ENCODE data around the gene CLSTN2.

CLSTN2 gene

DNA sequence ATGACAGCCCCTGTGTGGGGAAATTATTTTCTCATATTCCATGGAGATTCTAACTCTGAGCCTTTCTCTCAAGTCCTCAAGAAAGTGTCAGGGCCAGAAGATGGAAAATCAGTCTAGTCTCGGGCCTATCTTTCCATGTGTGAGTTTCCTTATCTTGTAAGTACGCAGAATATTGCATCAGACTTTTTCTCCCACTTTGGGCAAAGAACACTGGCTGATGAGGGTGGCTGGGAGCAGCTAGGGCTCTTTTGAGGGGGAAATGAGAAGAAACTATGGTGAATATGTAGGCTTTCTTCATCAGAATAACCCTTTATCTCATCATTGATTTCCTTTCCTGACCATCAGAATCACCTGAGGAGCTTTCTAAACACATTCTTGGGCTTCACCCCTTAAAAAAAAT is 264.0 kb downstream of the CLSTN2 start:
- no peak for DNase-seq

DNA sequence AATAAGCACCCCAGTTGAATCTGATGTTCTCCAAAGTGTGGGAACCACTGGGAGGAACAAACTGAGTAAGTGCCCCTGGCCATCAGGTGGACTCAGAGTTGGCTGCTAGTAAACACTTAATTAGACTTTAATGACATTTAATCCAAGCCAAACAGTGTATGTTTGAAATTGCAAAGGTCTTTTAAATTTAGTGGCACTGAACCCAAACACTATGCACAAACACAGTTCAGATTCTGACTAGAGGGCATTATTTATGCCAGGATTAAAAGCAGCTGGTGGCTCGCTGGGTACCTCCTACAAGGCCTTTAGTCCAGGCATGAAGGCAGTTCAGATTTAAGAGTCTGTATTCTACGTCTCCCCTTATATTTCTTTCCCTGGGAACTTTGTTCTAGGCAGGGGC is 264.8 kb downstream of the CLSTN2 start:
- DNase-seq, result no peak

DNA sequence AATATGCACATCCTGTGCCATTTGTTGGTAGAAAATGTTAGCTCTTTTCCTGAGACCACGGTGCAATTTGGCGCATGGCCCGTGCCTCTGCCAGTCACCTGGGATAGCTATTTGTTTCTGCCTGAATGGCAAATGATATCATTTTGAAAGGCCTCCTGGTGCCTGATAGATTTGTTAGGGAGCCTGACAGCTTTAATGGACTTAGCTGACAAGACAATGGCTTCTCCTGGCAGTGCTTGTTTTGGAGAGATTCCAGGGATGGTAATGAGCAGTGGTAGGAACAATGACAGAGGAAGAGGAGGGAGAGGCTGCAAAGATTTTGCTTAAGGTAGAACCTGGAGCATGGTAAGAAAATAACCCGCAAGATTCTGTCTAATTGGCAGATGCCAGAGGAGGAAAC is 268.5 kb downstream of the CLSTN2 start:
- no peak for DNase-seq

DNA sequence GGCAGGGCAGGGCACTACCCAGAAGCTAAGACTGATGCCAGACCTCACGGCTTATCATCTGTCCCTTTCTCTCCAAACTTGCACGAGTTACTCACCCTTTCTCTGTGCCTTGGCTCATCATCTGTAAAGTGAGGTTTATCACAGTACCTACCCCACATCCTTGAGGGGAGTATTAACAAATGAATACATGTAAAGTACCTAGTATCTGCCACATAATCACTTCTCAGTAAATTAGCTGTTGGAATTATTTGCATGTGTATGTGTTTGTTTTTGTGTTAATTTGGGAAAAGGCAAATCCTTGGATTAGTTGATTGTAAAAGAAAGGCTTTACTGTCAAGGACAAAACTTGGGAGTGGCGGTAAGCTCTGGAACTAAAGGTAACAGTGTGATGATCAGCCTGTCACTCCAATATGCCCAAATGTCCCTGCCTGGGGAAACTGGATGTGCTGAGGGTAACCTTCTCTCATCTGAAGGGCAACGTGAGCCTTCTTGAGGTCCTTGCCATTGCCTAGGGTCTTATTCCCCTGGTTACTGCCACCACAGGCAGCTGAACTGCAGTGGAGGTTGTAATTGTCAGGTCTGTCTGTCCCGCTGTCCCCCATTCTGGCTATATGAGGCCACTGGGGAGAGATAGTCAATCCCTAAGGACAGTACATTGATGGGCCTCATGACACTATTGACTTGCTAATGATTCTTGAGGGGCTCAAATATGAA is 269.4 kb downstream of the CLSTN2 start:
- DNase-seq, result no peak

DNA sequence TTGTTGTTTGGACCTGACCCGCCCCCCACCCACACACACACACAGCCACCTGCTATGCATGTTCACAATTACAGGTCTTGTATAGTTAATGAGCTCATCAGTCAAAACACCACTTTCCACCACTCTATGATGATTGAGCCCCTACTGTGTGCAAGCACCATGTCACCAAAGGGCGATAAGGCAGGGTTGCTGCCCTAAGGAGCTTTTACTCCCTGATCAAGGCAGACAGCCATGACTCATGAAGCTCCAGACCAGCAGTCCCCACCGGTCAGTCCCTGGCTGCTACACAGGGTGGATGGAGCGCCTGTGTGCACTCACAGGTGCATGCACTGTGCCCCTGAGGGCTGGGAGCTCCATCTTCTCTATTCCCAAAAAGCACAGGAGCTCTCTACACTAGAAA is 270.6 kb downstream of the CLSTN2 start:
- no peak for DNase-seq

DNA sequence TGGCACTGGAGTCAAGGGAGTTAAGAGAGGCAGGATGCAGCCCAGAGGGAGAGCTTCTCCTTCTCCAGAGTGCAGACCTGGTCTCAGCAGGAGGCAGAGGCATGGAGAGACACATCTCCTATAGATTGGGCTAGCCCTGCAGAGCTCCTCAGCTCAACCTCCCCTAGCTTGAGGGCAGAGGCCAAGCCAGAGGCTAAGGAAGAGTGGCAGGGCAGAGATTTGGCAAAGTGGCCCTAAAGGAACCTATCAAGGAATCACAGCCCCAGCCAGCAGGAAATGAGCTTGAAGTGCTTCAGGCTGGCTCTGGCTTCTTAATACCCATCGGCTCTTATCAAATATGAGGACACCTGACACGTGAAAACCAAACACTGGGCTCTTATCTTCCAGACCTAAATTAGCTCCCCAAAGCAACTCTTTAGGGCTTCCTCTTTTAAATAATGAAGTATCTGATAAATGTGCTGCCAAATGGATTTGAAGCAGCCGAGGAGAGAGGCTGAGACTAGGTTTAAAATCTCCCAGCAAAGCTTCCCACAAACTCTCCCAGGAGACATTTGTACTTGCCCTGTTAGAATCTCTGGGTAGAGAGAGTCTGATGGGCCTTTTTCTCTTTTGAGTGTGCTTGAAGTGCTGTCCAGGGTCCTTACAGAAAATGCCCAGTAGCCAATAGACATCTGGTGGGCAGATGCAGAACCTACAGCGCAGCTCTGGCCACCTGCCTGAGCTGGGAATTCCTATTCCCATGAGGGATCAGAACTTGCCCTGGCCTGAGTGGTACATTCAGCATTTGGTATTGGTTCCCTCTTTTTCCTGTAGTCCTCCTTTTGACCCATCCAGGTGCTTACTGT is 271.4 kb downstream of the CLSTN2 start:
- peak; percentile 2 for DNase-seq

DNA sequence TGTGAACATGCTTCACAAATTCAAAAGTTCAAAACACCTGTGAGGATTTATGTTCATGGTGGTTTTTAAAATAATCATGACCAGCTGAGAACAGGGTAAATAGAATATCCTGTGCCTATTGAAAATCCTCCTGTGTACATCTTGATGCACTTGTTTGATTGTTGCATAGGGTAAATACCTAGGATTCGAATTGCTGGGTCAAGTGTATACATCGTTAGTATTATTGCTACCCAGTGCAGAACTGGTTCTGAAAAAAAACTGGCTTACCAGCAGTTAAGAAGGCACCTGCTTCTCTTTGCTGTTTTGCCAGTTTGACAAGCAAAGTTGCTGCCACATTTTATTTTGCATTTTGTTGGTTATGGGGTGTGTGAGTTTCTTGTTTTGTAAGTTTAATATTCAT is 272.6 kb downstream of the CLSTN2 start:
- no peak for DNase-seq

DNA sequence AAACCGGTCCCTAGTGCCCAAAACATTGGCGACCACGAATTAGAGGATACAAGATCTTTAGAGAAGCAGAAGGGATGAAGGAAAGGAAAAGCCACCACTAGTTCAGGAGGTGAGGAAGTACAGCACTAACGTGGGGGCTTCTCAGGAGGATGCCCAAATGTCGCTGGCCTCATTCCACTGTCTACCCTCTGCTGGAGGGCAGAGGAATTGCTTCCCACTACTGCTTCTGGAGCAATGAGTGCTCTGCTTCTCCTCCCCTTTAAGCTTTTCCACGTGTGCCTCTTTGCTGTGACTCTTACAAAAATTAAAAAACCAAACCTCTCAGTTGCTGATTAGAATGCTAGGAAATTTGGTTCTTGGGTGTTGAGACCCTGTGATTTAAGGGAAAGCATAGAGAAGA is 281.3 kb downstream of the CLSTN2 start:
- DNase-seq, result no peak

DNA sequence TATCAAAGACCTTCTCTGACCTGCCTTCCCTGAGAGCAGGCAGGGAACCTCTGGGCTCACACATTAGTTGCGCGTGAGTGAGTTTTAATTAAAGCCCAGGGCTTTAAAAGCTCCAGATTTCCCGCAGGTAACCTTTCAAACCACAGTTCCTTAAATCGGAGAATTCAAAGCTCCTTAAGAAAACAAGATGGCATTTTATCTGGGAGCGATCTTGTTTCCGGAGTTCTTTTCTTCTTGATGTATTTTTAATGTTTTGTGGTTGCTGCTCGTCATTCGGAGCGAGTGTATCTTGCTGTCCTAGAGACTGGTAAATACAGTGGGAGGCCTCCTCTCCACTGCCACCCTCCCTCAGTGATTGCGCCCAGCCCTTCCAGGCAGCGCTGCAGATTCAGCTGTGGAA is 284.3 kb downstream of the CLSTN2 start:
- DNase-seq, result no peak

DNA sequence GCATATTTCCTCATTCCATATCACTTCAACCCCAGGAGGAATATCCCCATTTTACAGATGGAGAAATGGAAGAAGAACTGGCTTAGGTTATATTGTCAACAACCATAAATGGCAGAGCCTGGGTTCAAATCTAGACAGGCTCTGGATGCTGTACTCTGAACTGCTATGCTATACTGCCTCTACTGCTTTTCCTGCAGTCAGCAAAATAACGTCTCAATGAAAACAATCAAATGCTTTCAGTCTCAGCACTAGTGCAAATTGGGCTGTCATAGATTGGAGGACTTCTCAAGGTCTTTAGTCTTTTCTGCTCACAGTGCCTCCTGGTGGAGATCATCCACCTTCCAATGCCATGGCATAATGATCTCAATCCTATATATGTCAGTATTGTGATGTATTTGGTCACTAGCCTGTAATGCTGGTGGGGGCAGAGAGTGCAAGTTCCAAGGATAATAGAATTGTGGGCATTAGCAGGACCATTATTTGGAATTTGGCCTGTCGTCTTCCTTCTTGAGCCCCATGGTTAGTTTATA is 285.0 kb downstream of the CLSTN2 start:
- no peak for DNase-seq

DNA sequence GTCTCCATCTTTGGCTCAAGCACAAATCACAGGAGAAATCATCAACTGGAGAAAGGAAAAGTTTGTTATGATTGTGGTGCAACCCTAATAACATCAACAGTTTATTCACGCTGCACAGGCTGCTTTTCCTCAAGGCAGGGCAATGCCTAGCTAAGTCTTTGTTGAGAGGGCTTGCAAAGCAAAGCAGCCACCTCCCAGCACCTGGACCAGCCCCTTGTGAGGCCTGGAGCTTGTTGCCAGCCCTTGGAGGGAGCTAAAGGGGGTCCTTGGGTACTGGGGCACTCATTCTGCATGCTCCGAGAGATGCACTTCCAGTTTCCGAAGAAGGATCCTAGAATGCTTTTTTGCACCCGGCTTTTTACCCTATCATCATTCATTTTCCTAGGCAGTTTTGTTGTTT is 288.2 kb downstream of the CLSTN2 start:
- no peak for DNase-seq

DNA sequence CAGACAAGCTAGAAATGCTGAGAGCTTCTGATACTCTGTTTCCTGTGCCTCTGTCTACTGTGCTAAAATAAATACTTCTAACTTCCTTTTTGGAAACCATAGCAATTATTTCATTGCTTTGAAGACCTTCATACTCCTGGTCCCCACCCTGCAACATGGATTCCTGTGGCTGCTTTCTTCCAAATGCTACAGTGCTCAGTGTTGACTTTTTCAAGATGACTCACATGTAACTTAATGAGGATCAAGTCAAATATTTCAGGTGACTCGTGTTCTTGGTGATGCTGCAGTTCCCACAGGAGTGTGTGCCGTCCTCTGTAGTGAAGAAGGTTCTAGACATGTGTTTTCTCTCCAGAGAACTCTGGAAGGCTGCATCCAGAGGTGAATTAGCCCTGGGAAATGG is 288.6 kb downstream of the CLSTN2 start:
- no peak for DNase-seq

DNA sequence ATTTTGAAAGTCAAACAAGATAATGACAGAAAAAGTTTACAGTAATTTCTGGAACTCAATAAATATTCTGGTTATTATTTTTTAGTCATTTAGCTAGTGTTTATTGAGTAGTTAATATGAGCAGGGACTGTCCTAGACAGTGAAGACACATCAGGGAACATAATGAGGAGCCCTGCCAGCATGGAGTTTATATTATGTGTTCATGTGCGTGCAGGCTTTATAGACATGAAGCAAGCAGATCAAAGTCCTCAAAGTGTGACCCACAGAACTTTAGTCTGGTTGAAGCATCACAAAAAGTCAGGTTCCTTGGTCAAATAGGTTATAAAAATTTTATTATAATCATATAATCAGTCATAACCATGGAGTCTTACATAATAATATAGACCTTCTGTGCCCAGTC is 289.3 kb downstream of the CLSTN2 start:
- no peak for DNase-seq

DNA sequence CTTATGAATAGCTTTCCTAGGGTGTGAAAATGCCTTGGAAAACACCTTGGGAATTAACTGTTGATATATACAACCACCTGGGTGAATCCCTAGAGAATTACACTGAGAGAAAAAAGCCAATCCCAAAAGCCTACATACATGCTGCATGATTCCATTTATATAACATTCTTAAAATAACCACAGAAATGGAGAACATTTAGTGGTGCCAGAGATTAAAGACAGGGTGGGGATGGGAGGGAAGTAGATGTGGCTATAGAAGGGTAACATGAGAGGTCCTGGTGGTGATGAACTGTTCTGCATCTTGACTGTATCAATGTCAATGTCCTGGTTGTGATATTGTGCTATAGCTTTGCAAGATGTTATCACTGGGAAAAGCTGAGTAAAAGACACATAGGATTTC is 291.0 kb downstream of the CLSTN2 start:
- DNase-seq, result no peak

DNA sequence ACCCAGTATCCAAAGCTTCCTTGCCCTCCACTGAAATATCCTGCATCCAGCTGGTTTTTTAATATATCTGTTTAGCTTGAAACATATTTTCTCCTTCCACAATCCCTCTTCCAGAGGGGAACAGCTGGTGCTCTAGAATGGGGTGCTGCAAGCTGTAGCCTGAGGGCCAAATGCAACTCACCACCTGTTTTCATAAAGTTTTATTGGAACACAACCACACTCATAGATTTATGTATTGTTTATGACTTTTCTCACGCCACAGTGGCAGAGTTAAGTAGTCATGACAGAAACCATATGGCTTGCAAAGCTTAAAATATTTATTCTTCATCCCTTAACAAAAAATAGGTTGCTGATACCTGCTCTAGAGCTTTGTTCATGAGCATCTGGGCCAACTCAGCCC is 298.7 kb downstream of the CLSTN2 start:
- DNase-seq, result no peak

DNA sequence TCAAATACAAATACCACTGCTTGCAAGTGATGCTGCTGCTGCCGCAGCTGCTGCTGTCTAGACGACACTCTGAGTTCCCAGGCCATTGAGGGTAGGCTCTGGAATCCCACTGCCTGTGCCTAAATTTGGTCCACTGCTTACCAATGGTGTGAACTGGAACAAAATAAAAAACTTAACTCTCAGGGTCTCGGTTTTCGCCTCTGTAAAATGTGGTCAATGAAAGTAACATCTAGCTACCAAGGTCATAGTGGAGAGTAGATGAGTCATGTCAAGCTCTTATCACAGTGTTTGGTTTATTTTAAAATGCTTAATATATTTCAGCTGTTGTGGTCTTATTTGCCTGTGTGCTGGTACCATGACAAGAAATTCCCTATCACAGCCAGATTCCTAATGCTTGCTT is 299.3 kb downstream of the CLSTN2 start:
- no peak for DNase-seq

DNA sequence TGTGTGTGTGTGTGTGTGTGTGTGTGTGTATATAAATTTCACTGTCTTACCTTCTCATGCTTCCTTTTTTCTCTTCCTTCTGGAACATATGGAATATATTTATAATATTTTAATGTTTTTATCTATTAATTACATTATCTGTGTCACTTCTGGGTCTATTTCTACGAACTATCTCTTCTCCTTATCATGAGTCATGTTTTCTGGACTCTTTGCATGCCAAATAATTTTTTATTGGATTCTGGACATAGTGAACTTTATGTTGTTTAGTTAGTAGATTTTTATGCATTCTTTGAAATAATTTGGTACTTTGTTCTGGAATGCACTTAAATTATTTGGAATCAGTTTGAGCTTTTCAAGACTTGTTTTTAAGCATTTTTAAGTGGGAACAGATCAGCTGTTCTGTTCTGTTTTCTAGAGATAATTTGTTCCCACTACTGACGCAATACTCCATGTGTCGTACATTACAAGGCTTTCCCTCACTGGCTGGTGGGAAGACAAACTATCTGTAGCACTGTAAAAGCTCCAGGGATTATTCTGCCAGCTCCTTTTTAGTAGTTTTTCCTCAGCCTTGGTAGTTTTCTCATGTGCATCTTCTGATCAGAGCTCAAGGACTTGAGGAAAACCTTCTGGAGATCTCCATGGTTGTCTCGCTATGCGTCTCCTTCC is 302.0 kb downstream of the CLSTN2 start:
- no peak for DNase-seq

DNA sequence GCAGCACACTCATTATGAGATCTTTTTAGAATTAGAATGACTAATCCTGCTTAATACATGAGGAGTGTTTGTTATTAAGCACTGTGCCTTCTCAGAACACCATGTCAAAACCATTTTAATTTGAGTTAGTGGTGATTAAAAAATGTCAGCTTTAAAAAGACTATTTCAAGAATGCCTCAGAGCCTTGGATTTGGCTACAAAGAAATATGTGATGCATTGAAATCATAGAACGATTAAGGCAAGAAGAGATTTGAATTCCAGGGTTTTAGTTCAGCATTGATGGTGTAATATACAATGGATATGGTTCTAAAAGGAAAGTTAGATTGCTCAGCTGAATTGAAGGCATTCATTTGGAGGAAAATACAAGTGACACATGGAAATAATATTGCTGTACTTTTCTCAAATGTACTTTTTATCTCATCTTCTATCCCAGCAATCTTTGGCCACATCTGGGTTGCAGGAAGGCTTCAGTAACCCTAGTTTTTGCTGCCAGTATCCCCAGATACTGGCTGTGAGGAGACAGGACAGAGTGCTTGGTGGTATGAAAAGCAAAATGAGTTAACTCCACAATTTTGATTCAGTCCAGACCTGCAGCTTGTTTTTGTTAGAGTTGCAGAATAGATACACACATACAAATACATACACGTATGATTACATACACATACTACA is 303.8 kb downstream of the CLSTN2 start:
- no peak for DNase-seq

DNA sequence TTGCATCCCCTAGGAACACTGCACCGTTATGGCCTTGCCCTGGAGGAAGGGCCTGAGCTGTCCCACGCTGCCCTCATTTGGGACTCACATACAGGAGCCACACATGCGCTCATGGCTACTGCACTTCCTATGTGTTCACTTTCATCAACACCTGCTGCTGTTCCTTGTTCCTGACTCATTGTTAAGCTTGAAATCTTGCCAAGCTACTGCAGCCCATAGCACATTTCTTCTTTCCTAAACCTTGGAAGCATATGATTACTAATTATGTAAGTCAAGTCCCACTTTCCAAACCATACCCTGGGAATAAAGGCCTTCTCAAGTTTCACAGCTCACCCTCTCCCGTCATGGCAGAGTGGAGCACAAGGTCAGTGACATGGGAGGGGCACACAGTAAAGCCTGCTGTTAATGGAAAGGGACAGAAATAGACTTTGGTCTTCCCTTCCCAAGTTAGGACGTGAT is 307.9 kb downstream of the CLSTN2 start:
- DNase-seq, result no peak

DNA sequence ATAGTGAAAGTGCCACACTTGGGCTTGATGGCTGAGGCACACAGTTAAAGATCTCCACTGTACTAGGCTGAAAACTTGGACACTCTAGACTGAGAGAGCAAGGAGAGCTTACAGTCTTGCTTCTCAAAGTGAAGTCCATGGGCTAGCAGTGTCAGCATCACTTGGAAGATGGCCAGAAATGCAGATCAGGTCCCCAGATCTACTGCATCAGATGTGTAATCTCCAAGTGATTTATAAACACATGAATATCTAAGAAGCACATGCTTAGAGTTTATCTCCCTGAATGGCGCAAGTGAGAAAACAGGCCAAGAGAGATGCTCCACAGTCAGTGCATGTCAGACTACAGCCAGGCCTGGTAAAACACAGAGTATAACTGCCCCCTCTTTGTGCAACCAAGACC is 308.6 kb downstream of the CLSTN2 start:
- DNase-seq, result no peak

DNA sequence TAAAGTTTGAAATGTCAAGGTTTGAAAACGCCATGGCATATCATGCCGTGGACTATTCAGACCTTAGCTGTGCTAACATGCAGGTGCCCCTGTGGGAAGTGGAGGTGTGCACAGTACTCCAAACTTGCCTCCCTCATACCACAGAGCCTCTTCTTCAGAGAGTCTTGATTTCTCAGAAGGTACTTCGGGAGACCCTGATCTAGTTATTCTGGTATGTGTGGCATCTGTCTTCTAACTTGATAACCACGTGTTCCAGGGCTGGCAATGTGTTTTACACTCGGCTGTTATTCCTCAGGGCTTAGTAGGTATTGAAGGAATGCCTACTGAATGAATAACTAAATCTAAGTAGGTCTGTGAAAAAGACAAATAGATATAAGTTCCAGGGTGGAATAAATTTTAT is 309.9 kb downstream of the CLSTN2 start:
- no peak for DNase-seq

DNA sequence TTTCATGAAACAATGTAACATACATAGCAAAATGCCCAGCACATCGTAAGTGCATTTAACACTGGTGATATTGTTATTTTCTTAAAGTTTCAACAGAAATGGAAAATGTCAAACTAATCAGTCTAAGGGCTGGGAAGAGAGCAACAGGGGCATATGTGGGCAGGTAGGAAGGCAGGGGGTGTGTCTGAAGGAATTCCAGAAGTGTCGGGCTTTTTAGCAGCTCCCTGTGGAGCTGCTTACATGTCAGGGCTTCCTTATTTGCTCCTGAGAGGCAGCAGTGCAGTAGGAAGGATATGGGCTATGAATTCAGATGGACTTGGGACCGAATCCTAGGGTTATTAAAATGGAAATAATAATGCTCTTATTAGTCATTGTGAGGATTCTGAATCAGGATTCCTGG is 311.6 kb downstream of the CLSTN2 start:
- no peak for DNase-seq

DNA sequence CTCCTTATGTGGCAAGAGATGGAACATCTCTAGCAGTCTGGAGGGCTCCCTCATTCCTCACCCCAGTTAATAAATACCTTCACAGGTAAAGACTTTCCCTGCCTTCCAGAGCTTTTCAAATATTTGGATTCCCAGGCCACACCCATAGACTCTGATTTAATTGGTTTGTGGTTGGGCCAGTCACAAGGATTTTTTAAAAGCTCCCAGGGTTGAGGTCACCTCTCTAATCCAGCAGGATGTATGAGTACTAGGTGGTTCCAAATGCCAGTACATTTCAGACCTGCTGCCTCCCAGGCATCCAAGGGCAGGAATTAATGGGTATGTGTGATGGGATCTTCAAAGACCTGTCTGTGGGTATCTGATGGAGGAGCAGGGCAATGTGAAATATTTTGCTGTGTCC is 312.8 kb downstream of the CLSTN2 start:
- no peak for DNase-seq
